Measurements from ENCODE around the gene GSK3B. TPM values are rescaled to one million over a fixed set of nuclear protein-coding genes. Genes with fewer than 3 reads are reported as not detected.
"Not testable (repeated sequence)": the region's sequence is repeated elsewhere in the genome, so short reads cannot be mapped to it uniquely, and the experiment has no call there.

The GSK3B gene
- total RNA-seq, 1 experiment from 2014 or later, result 56.2 TPM

DNA sequence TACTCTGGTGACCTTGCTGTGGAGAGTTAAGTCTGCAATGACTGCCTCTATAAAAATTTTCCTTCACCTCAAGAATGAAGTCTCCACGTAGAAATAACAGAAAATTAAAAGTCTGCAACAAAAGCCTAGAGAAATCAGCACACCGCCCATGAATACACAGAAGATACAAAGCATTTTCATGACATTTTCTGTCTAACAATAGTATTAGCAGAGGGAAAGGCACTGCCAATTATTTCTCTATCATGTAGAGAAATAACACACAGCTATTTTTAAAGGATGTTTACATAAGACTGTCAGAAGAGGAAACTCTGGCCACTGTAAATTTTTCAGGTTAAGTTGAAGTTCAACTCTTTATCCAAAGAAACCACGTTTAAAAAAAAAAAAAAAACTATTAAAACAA is 80.8 kb downstream of the GSK3B start:
- DNase-seq (ENCODE audit: low read depth), result no peak

DNA sequence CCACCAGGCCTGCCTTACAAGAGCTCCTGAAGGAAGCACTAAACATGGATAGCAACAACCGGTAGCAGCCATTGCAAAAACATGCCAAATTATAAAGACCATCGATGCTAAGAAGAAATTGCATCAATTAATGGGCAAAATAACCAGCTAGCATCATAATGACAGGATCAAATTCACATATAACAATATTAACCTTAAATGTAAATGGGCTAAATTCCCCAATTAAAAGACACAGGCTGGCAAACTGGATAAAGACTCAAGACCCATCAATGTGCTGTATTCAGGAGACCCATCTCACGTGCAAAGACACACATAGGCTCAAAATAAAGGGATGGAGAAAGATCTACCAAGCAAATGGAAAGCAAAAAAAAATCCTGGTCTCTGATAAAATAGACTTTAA is 88.5 kb downstream of the GSK3B start:
- DNase-seq (ENCODE audit: low read depth), result not testable (repeated sequence)

DNA sequence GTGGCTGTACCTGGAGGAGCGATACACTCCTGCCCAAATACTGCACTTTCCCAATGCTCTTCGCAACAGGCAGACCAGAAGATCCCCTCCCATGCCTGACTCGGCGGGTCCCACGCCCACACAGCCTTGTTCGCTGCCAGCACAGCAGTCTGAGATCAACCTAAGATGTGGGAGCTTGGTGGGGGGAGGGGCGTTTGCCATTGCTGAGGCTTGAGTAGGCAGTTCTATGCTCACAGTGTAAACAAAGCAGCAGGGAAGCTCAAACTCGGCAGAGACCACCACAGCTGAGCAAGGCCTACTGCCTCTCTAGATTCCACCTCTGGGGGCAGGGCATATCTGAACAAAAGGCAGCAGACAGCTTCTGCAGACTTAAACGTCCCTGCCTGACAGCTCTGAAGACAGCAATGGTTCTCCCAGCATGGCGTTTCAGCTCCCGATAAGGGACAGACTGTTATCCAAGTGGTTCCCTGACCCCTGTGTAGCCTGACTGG is 90.2 kb downstream of the GSK3B start:
- peak; percentile 48 for DNase-seq (ENCODE audit: low read depth)

DNA sequence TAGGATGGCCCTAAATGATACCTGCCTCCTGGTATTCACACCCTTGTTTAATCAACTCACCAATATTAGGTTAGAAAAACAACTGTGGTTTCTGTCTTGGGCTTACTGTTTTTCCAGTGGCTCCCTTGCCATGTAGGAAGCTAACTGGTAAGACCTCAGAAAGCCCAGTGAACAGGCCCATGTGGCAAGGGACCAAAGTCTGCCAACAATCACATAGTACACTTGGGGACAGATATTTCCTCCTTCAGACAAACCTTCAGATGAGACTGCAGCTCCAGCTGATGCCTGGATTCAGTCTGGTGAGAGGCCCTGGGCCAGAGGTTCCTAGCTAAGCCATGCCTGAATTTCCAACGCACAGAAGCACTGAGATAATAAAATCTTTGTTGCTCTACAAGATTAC is 96.1 kb downstream of the GSK3B start:
- no peak for DNase-seq (ENCODE audit: low read depth)

DNA sequence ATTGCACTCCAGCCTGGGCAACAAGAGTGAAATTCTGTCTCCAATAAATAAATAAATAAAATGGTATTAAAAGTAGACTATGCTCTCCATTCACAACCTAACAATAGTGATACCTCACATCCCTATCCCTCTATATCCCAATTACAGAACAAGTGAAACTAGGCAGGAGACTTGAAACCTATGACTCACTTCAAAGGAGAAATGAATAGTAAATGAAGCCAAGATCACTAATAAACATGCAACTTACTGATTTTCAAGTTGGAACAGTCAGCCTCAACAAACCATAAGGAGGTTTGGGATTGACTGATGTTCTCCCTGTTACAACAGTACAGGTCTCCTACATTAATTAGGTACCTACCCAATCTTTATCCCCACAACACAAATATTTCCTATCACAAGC is 103.4 kb downstream of the GSK3B start:
- DNase-seq (ENCODE audit: low read depth), result no peak

DNA sequence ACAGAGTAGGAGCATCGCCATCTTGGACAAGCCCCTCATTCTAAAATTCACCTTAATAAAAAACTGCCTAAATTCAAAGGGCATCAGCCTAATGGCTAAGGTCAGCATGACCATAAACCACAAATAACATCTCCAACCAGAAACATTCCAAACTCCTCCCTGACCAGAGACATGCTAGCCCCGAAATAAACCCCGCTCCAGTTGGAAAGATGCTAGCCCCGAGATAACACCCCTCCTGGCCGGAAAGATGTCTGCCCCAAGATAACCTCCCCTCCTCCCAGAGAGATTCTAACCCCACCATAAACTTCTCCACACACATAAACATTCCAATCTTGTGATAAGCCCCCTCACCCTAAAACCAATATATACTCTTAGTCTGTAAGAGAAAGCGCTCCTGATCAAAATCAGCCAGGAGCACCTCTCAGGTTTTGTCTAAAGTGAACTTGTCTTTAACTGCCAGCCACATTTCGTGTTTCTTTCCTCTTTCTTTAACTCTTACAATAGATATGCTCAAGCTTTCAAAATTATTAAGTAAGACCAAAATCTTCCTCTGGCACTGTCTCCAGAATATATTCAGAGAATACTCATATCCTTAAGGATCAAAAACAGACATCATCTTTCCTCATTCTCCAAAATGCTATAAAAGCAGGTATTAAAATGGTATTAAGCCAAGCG is 104.1 kb downstream of the GSK3B start:
- no peak for DNase-seq (ENCODE audit: low read depth)

DNA sequence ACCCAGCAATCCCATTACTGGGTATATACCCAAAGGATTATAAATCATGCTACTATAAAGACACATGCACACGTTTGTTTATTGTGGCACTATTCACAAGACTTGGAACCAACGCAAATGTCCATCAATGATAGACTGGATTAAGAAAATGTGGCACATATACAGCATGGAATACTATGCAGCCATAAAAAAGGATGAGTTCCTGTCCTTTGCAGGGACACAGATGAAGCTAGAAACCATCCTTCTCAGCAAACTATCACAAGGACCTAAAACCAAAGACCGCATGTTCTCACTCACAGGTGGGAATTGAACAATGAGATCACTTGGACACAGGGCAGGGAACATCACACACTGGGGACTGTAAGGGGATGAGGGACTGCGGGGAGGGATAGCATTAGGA is 107.4 kb downstream of the GSK3B start:
- DNase-seq (ENCODE audit: low read depth), result not testable (repeated sequence)

DNA sequence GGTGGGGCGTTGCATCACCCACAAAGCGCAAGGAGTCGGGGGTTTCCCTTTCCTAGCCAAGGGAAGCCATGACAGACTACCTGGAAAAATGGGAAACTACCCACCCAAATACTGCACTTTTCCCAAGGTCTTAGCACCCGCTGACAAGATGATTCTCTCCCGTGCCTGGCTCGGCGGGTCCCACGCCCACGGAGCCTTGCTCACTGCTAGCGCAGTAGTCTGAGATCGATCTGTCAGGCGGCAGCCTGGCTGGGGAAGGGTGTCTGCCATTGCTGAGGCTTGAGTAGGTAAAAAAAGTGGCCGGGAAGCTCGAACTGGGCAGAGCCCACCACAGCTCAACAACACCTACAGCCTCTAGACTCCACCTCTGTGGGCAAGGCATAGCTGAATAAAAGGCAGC is 112.9 kb downstream of the GSK3B start:
- DNase-seq (ENCODE audit: low read depth), result no peak

DNA sequence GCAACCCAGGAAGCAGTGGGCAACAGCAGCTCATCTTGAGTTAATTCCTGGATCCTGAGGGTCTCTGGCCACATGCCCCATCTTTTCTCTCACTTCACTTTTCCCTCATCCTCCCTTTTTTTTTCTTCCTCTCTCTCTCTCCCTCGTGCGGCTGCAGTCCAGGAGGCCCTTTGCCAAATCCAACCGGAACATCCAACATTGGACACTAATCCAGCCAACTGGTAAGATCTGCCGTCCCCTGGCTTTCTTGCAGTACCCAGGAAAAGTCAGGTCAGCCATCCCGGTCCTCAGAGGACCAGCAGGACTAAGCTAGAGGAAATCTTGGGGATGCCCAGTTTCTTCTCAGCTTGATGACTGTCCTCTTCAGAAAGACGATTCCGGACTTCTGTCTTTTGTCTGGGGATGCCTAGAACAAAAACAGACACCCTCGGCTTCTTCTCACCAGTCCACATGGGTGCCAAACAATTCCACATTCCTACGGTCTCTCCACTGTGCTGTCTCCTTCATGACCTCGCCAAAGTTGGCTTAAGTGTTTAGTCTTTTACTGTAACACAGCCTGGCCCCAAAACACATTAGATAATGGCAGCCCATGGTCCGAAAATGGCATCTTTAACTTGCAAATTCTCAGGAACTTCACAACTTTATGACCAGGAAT is 115.6 kb downstream of the GSK3B start:
- no peak for DNase-seq (ENCODE audit: low read depth)

DNA sequence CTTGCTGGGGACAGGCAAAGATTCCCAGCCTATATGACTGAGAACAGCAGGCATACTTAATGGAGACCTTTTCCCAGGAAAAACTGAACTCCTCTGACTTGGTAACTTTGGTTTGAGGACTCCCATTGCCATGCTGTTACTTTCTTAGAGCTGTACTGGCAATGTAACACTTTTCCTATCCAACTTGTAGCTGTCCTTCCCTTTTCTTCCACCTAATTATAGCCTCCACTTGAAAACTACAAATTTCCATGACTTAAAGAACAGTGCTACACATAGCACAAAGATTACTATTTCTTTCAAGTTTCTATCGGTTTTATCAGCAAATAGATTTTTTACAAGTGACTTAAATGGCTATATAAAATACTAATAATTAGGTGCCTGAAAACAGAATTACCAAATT is 116.9 kb downstream of the GSK3B start:
- no peak for DNase-seq (ENCODE audit: low read depth)

DNA sequence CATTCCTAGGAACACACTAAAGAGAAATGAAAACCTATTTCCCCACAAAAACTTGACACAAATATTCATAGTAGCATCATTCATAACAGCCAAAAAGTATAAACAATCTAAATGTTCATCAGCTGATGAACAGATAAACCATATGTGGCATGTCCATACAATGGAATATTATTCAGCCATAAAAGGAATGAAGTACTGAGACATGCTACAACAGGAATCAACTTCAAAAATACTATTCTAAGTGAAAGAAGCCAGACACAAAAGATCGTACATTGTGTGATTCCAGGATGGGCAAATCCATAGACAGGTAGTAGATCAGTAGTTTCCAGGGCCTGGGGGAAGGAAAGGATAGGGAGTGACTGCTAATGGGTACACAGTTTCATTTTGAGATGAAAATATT is 118.0 kb downstream of the GSK3B start:
- DNase-seq (ENCODE audit: low read depth), result no peak

DNA sequence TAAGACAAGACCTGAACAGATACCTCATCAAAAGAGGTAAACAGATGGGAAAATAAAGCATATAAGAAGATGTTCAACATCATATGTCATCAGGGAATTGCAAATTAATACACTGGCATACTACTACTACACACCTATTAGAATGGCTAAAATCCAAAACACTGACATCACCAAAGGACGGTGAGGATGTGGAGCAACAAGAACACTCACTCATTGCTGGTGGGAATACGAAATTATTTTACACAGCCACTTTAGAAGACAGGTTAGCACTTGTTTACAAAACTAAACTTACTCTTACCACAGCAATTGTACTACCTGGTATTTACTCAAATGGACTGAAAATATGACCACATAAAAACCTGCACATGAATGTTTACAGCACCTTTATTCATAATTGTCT is 119.6 kb downstream of the GSK3B start:
- no peak for DNase-seq (ENCODE audit: low read depth)

DNA sequence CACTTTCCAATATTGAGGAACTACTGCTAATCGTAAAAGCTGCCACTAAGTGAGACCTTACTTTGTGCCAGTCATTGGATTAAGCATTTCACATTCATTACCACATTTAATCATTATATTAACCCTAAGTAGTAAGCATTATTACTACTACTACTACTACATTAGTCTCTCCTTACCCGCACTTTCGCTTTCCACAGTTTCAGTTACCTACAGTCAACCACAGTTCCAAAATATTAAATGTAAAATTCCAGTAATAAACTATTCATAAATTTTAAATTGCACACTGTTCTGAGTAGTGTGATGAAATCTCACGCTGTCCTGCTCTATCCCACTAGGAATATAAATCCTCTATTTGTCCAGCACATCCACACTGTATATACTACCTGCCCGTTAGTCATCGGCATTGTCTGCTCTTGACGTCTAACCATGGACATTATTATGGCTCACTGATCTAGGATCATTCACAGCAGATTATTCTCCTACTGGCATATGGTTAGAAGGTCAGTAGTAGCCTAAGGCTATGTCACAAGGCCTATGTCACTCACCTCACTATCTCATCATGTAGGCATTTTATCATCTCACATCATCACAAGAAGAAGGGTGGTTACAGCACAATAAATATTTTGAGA is 121.1 kb downstream of the GSK3B start:
- no peak for DNase-seq (ENCODE audit: low read depth)

DNA sequence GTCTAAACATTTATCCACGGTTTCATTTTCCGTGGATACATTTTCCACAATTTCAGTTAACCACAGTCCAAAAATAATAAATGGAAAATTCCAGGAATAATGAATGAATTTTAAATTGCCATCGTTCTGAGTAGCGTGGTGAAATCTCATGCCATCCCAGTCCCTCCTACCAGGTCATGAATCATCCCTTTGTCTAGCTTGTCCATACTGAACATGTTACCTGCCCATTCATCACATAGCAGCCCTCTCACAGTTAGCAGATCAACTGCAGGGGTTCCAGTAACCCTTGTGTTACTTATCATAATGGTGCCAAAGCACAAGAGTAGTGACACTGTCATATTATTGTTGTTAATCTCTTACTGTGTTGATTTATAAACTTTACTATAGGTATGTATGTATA is 124.5 kb downstream of the GSK3B start:
- no peak for DNase-seq (ENCODE audit: low read depth)

DNA sequence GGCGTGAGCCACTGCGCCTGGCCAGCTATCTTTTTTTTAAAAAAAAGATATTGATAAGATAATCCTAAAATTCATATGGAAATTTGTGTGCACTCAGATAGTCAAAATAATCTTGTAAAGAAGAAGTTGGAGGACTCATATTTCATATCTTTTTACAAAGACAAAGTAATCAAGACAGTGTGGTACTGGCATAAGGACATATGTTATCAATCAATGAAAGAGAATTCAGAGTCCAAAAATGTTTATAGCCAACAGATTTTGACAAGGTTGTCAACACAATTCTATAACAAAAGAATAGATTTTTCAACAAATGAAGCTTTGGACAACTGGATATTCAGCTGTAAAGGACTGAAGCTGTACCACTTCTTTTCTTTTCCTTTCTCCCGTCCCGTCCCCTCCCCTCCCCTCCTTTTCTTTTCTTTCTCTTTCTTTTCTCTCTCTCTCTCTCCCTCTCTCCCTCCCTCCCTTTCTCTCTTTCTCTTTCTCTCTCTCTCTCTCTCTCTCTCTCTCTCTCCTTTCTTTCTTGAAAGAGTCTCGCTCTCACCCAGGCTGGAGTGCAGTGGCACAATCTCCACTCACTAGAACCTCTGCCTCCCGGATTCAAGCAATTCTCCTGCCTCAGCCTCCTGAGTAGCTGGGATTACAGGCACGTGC is 126.8 kb downstream of the GSK3B start:
- no peak for DNase-seq (ENCODE audit: low read depth)

DNA sequence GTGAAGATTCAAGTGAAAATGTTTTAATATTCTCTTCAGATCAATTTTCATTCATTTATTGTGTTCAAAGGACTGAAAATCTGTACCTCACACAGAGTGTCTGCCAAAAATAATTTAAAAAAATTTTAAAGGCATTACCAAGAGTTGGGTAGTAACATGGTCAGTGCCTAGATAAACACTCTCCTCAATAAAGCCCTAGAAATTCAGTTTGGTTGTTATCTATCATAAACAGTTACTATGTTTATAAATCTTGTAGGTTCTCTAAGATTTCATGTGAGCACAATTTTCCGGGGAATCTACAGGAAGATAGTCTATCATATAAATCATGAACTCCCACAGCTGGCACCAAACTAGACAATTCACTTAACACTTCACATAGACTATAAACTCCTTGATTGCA is 128.6 kb downstream of the GSK3B start:
- DNase-seq (ENCODE audit: low read depth), result no peak

DNA sequence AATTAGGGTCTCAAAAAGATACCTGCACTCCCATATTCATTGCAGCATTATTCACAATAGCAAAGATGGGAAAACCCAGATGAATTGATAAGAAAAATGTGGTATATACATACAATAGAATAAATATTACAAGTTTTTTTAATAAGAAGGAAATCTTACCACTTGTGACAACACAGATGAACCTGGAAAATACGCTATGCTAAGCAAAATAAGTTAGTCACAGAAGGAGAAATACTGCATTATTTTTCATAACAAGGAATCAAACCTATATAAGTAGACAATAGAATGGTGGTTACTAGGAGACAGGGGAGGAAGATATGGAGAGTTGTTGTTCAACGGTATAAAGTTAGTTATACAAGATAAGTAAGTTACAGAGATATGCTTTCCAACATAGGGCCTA is 130.0 kb downstream of the GSK3B start:
- DNase-seq (ENCODE audit: low read depth), result no peak

DNA sequence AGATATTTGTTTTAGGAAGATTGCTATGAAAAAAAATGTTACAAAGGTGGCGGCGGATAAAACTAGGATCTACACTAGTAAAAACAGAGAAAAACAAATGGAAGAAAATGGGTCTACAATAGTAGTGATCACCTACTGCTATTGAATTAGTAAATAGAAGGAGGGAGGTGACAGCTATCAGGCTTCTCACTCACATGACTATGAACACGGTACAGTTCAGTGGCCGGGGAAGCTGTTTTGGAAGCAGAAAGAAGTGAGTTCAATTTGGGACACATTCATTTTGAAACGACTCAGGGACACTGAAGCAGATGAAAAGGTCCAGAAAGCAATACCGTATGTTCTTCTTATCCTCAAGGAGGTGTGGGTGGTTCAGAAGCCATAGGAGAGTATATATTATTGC is 138.3 kb downstream of the GSK3B start:
- no peak for DNase-seq (ENCODE audit: low read depth)

DNA sequence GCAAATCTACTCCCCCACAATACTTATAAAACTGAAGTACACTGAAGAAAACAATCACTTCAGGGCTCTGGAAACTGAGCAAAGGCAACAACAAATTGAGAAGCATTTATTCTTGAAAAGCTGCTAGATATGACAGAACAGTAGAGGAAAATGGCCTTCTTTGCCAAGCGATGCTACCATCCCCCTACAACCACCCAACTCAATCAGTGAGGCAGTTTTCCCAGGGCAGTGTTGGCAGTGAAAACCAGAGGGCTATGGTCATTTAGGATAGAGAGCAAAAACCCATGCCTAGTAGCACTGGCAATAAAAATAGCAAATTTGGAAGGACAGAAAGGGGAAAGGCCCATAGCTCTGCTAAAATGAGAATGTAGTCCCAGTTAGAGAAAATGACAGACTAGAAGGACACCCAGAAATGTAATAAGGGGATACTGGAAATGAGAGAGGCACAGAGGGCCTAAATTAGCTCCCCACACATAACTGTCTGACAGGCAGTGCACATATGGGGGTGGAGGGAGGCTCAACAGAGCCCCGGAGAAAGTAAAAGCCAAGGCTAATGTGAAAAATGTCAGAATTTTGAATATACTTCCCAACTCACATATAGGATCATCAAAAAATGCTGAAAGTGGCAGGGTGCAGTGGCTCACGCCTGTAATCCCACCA is 143.5 kb downstream of the GSK3B start:
- no peak for DNase-seq (ENCODE audit: low read depth)

DNA sequence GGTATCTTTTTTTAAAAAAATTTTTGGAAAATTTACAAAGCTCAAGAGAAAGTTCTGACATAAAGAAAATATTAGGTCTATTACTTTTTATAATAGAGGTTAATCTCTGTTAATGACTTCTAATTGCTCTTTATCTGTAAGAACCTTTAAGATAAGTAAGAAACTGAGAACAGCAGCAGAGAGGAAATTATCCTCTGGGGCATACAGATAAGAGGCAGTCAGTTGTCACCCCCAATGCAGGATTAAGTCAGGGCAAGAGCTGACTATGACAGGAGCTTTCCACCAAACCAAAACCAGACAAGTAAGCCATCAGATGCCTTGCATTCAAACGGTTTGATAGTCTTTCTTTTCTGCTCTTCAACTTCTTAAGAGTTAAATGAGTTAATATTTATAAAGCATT is 149.0 kb downstream of the GSK3B start:
- DNase-seq (ENCODE audit: low read depth), result no peak

DNA sequence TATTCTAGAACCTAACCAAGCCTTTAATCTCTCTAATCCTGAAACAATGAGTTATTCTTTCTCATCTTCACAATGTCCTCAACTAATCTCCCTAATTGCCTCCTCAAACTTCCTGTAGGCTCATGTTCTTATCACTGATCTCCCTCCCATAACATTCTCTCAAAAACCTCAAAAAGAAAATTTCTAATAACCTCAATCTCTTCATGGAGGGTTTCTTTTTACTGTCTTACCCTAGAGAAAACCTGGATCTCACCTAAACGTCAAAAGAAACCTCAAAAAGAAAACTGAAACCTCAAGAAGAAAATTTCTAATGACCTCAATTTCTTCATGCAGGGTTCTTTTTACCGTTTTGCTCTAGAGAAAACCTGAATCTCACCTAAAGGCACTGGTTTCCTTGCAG is 150.2 kb downstream of the GSK3B start:
- DNase-seq (ENCODE audit: low read depth), result no peak

DNA sequence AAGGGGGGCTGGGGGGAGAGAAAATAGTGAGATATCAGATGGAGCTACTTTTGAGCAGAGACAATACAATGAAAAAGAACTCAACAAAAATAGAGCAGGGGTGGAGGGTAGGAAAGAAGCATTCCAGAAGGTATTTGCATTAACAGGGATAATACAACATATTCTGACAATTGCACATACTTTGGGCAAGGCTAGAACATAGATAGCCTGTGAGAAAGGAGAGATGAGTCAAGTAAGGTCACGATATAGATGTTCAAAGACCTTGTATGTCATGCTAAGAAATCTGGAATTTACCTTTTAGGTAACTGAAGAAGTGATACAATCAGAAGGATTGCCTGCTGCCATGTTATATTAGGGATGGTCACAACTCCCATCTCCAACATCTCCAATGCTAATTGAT is 155.2 kb downstream of the GSK3B start:
- no peak for DNase-seq (ENCODE audit: low read depth)
